HL-60 (cell line): ENCODE results near the gene MVK.

Experiments
- CTCF ChIP-seq: IDR thresholded peaks from one replicate; pipeline ENCODE4 v1.5.1; 2011; ENCODE audit warnings: low read length, control low read depth, inconsistent platforms; ENCODE audit not compliant: insufficient read depth
- GABPA ChIP-seq: IDR thresholded peaks from 2 replicates; pipeline ENCODE4 v1.6.1; 2012; ENCODE audit warnings: low read depth
- POLR2AphosphoS5 ChIP-seq: IDR thresholded peaks from 2 replicates; pipeline ENCODE4 v1.6.1; 2012; ENCODE audit warnings: low read depth
- SPI1 ChIP-seq: IDR thresholded peaks from 2 replicates; pipeline ENCODE4 v1.6.1; 2012; ENCODE audit warnings: low read depth, mild to moderate bottlenecking, borderline replicate concordance
- TF ChIP-seq, protein P1 (sequence below): IDR thresholded peaks from 2 replicates; pipeline ENCODE4 v1.6.1; 2012; ENCODE audit warnings: low read depth; ENCODE audit not compliant: insufficient replicate concordance

DNA sequence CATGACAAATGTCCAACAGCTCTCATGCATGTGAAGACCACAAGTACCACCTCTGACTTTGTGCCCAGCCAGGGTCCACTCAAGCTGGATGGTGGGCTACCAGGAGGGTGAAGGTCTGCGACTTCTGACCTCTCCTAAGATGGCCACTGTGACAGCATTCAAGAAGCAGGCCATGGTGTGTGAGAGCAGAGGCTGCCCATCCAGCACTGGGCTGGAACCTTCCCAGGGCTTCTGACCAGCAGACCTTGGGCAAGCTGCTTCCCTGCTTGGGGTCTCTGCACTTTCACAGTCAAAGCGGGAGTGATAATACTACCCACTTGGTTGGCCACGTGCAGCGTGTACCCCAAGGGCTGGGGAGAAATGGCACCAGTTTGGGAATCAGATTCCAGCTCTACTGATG, 10.7 kb upstream of the MVK start:
- TF ChIP-seq CTCF (no peak), SPI1 (no peak), POLR2AphosphoS5 (no peak), GABPA (no peak)
- TF ChIP-seq, protein P1, sequence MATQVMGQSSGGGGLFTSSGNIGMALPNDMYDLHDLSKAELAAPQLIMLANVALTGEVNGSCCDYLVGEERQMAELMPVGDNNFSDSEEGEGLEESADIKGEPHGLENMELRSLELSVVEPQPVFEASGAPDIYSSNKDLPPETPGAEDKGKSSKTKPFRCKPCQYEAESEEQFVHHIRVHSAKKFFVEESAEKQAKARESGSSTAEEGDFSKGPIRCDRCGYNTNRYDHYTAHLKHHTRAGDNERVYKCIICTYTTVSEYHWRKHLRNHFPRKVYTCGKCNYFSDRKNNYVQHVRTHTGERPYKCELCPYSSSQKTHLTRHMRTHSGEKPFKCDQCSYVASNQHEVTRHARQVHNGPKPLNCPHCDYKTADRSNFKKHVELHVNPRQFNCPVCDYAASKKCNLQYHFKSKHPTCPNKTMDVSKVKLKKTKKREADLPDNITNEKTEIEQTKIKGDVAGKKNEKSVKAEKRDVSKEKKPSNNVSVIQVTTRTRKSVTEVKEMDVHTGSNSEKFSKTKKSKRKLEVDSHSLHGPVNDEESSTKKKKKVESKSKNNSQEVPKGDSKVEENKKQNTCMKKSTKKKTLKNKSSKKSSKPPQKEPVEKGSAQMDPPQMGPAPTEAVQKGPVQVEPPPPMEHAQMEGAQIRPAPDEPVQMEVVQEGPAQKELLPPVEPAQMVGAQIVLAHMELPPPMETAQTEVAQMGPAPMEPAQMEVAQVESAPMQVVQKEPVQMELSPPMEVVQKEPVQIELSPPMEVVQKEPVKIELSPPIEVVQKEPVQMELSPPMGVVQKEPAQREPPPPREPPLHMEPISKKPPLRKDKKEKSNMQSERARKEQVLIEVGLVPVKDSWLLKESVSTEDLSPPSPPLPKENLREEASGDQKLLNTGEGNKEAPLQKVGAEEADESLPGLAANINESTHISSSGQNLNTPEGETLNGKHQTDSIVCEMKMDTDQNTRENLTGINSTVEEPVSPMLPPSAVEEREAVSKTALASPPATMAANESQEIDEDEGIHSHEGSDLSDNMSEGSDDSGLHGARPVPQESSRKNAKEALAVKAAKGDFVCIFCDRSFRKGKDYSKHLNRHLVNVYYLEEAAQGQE = no peak
